Inflammatory macrophage (primary cell): Measurements from ENCODE around the gene FES.
A peak's percentile ranks its signal among the peaks of the same experiment; 100 is the strongest.

Experiments used
- DNase-seq, 2 donors: peaks; one replicate each; pipeline ENCODE4 v3.0.0-alpha.2; 2020 to 2022

Gene FES

GRCh38 chr15:90933301-90933700, 49.0 kb downstream of the FES start:
- DNase-seq = no peak

GRCh38 chr15:90934256-90934948, 50.1 kb downstream of the FES start:
- DNase-seq = peak; percentile 80 to 82

- DNase-seq = peak; percentile 78 to 88
Observed at GRCh38 chr15:90934949-90935751, 50.8 kb downstream of the FES start, which contains the start of gene UNC45A. TSS of gene UNC45A (plus strand) at chr15:90935285. CDS start at chr15:90935325, 40 bp downstream.

GRCh38 chr15:90936823-90937222, 52.5 kb downstream of the FES start:
- DNase-seq = no peak

- DNase-seq = no peak
Observed at GRCh38 chr15:90938261-90938660, 54.0 kb downstream of the FES start.

GRCh38 chr15:90939756-90940155, 55.5 kb downstream of the FES start:
- no peak for DNase-seq

GRCh38 chr15:90941038-90941437, 56.7 kb downstream of the FES start:
- DNase-seq = no peak

- DNase-seq = no peak
Observed at GRCh38 chr15:90942354-90943120, 58.2 kb downstream of the FES start.

GRCh38 chr15:90945091-90945490, 60.8 kb downstream of the FES start:
- DNase-seq = peak; percentile 70 to 82
